NCI-H1048 (cell line): Measurements from ENCODE around the gene CRYZ.
A peak's percentile ranks its signal among the peaks of the same experiment; 100 is the strongest.
"Not testable (repeated sequence)": the region's sequence is repeated elsewhere in the genome, so short reads cannot be mapped to it uniquely, and the experiment has no call there.

Experiments used
- DNase-seq: peaks from one replicate; lab custom pipeline; 2025; lab: John Stamatoyannopoulos, UW

Gene CRYZ

GRCh38 chr1:74732960-74733603 is at the start of gene CRYZ, which contains the start of gene TYW3:
CRYZ (minus strand) TSS chr1:74733050; CDS start chr1:74724821, 8,229 bp downstream.
TYW3 (plus strand) TSS chr1:74733152; CDS start chr1:74733245, 93 bp downstream.
- DNase-seq, result peak; percentile 65

DNA sequence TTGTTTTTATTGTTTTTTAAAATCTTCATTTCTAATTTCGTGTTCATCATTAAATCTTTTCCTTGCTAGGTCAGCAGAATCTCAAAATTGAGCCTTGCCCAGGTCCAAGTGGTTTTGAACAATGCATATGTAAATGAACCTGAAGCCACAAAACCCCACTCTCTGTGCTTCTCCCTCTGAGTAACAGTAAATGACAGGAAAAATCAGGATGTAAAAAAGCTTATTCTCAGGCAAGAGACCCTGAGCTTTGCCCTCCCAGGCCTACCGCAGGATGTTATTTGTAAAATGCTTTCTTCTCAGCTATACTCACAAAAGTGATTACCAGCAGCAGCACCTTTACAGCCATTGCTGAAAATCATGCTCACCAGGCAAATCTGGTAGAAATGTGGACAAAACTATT is 47.7 kb upstream of the CRYZ start:
- DNase-seq, result no peak

DNA sequence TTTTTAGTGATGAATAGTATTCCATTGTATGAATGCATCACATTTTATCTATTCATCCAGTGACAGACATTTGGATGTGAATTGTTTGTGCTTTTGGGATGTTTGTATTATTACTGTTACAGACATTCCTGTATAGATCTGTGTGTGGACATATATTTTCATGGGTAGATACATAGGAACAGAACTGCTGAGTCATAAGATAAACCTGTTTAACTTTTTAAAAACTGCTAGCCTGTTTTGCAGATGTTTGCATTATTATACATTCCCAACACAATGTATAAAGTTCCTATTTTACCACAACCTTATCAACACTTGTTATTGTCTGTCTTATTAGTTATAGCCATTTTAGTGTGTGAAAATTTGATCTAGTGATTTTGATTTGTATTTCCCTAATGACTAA is 46.9 kb upstream of the CRYZ start:
- no peak for DNase-seq

DNA sequence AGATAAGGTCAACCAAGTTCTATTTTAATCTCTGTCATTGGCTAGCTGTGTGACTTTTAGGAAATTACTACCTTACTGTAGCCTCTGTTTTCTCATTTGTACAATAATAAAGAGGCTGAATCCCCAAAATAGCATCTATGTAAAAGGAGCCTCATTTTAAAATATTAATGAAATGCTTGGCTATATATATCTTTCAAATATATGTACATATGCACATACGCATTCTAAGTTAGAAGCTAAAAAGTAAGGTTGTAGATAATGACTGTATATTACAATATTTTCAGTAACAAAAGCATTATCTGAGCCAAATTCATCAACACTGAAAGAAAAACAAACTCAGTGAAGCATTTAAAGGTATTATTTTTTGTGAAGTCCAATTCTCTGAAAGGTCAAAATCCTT is 44.7 kb upstream of the CRYZ start:
- no peak for DNase-seq

- no peak for DNase-seq
These were observed 42.9 kb upstream of the CRYZ start for GRCh38 chr1:74775735-74776134.

DNA sequence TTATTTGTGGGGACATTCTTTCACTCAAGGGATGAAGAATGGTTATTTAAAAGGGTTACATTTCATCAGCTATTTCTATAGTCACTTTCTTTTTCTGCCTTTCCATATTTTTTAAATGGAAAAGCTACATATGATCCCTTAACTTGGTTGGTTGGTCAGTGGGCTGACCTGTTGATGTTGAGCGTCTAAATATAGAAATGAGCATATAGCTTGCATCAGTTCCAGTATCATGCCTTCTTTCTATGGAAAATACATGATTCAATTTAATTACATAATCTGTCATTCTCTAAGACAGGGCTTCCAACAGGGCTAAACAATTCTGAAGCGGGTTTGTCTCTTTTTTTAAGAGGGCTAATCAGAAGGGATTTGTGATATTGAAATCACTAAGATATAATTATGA is 40.7 kb upstream of the CRYZ start:
- no peak for DNase-seq

- no peak for DNase-seq
These were observed 40.1 kb upstream of the CRYZ start for GRCh38 chr1:74772945-74773344.

DNA sequence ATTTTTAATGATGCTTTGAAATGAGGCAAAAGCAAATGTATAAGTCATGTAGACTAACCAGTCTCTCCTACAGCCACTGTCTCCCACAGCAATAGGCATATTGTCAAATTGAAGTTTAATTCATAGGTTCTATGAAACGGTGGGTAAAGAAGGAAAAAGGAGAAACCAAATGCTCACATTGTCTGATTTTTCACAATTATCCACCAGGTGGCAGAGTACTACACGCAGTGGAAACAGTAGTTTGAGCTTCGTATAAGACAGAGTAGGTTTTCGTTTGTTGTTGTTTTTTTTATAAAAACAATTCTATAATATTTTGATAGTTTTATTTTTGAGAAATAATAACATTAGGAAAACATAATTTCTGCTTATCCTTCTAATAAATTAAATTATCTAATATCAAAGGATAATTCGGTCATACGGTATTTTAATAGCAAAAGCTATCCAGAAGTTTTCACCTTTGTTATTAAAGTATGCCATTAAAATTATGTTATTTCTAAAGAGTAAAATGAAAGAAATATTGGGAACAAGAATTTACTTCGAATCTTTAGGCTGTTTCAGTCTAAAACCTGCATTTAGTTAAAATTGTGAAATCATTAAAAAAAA is 39.2 kb upstream of the CRYZ start:
- DNase-seq, result peak; percentile 16

DNA sequence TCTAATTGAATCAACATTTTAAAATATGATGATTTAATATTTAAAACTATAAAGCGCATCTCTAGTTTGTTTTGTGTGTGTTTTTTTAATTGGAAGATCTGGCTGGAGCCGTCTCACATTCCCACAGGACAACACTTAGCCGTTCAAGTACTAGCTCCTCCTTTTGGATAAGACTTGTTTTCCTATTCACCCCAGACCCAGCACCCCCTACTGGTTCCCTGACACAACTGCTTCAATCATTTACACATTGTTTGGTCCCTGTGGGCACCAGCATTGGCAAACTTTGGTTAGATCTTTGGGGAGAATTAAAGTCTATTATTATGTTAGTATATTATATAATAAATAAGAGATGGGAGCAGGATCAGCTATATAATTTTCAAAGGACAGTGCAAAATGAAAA is 34.6 kb upstream of the CRYZ start:
- DNase-seq, result no peak

GRCh38 chr1:74766579-74766978 is 33.7 kb upstream of the CRYZ start:
- no peak for DNase-seq

DNA sequence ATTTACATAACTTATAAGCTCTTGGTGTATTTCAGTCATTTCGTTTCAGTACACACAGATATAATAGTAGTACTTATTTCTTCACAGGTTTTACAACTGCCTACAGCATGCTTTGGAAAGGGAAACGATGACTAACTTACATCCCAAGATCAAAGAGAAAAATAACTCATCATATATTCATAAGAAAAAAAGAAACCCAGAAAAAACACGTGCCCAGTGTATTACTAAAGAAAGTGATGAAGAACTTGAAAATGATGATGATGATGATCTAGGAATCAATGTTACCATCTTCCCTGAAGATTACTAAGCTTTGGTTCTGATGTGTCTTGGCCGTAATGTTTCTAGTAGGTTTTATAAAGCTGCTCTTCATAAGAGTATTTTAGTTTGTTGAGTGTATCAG is 31.0 kb upstream of the CRYZ start:
- no peak for DNase-seq

DNA sequence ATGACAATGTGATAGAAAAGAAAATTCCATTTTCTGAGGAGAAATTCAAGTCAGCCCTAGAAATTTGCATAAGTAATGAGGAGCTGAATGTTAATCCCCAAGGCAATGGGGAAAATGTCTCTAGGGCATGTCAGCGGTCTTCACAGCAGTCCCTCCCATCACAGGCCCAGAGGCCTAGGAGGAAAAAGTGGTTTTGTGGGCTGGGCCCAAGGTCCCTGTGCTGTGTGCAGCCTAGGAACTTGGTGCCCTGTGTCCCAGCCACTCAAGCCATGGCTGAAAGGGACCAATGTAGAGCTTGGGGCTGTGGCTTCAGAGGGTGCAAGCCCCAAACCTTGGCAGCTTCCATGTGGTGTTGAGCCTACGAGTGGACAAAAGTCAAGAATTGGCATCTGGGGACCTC is 23.8 kb upstream of the CRYZ start:
- not testable (repeated sequence) for DNase-seq

- no peak for DNase-seq
These were observed 22.6 kb upstream of the CRYZ start for GRCh38 chr1:74755475-74755874.

- no peak for DNase-seq
These were observed 20.3 kb upstream of the CRYZ start for GRCh38 chr1:74753104-74753503.

DNA sequence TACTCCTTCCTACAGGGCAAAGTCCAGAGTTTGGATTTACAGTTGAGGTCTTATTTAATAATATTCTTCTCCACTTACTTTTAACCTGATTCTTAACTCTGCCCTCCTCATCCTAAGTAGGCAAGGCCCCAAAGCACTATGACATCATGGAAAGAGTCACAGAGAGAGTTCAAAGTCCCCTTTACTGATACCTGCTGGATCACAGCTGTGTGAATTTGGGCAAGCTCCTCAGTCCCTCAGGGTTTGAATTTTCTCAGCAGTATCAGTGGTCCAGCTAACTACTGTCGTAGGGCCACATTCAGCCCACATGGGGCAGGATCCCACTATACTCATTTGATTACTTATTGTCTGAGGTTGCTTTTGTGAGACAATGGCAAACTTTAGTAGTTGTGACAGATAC is 16.1 kb upstream of the CRYZ start:
- no peak for DNase-seq

- DNase-seq, result not testable (repeated sequence)
These were observed 12.4 kb upstream of the CRYZ start for GRCh38 chr1:74745247-74745646.

GRCh38 chr1:74740307-74740980 is 7.6 kb upstream of the CRYZ start:
- not testable (repeated sequence) for DNase-seq

DNA sequence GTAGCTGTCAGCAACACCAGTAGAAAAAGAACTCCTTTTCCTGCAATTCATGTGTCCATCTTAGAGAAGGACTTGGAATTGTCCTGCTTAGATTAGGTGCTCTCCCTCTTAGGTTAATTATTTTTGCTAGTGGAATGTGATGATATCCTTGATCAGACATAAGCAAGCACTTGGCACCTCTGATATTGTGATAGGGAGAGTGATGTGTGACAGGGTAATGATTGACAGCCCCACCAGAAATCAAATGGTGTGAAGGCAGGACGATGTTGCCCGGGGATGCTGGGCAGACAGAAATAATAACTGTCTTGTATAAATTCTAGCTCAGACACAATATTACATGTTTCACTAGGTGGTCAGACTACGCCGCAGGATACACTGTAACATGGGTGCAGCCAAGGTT is 4.5 kb upstream of the CRYZ start:
- DNase-seq, result no peak

- DNase-seq, result peak; percentile 52
These were observed 994 bp upstream of the CRYZ start for GRCh38 chr1:74733604-74734484.

- not testable (repeated sequence) for DNase-seq
These were observed 541 bp downstream of the CRYZ start for GRCh38 chr1:74732071-74732946.

DNA sequence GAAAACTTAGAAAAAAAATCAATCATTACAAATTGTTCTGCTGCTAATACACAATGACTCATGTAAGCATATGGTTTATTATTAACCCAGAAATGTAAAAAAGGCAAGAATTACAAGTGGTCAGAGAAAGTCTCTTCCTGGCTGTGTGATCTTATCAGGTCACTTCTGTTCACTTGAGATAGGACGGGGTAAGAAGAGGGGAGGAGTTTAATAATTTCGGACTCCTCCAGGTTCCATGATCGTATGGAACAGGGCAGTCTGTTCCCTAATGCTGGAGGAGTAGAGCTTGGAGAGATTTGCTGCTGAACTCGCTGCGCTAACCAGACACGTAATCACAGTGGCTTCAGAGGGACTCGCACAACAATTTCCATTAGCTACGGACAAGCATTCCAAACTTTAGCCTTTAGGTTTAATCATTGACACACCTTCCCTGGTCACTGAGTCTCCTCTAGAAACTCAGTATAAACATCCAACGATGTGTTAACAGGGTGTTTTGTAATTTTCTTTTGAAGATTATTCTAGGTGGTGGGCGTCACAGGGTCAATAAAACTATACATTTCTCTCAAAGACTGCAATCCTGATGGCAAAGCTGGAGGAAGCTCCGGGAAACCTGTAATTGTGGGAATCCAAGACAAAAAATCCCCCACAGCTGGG is 1.3 kb downstream of the CRYZ start:
- no peak for DNase-seq
